ENCODE measurements around the gene FBXO2.

FBXO2 gene

GRCh38 chr1:11654137-11654938 is at the start of gene FBXO2, which contains the start of gene FBXO44:
TSS of gene FBXO2 (minus strand) at chr1:11654429. CDS start at chr1:11654340, 89 bp downstream.
TSS of gene FBXO44 (plus strand) at chr1:11654877. CDS start at chr1:11655836, 959 bp downstream.
- in situ Hi-C loops (cut with HindIII; ENCODE audit: low pct_unique_long_range_greater_than_20kb, low sequenced_read_pairs): no loop called here
- peak; percentile 74 to 79 for DNase-seq (ENCODE audit: low read depth in 1 of 2, low spot score in 1 of 2)
- TF ChIP-seq JUND (IDR thresholded peaks at IDR 0.05; ENCODE audit: low read depth): no peak

- in situ Hi-C loops (cut with HindIII; ENCODE audit: low pct_unique_long_range_greater_than_20kb, low sequenced_read_pairs): no loop called here
- no peak for TF ChIP-seq JUND (IDR thresholded peaks at IDR 0.05; ENCODE audit: low read depth)
- no peak for DNase-seq (ENCODE audit: low read depth in 1 of 2, low spot score in 1 of 2)
Observed at GRCh38 chr1:11703357-11704193, 49.3 kb upstream of the FBXO2 start.

- in situ Hi-C loops (cut with HindIII; ENCODE audit: low pct_unique_long_range_greater_than_20kb, low sequenced_read_pairs): no loop called here
- no peak for DNase-seq (ENCODE audit: low read depth in 1 of 2, low spot score in 1 of 2)
- no peak for TF ChIP-seq JUND (IDR thresholded peaks at IDR 0.05; ENCODE audit: low read depth)
Observed at GRCh38 chr1:11701981-11702803, 48.0 kb upstream of the FBXO2 start.

GRCh38 chr1:11701551-11701961 is 47.3 kb upstream of the FBXO2 start:
- no peak for TF ChIP-seq JUND (IDR thresholded peaks at IDR 0.05; ENCODE audit: low read depth)
- in situ Hi-C loops (cut with HindIII; ENCODE audit: low pct_unique_long_range_greater_than_20kb, low sequenced_read_pairs): no loop called here
- no peak for DNase-seq (ENCODE audit: low read depth in 1 of 2, low spot score in 1 of 2)

GRCh38 chr1:11700601-11701467 is 46.6 kb upstream of the FBXO2 start:
- no peak for DNase-seq (ENCODE audit: low read depth in 1 of 2, low spot score in 1 of 2)
- no peak for TF ChIP-seq JUND (IDR thresholded peaks at IDR 0.05; ENCODE audit: low read depth)
- in situ Hi-C loops (cut with HindIII; ENCODE audit: low pct_unique_long_range_greater_than_20kb, low sequenced_read_pairs): no loop called here

GRCh38 chr1:11697893-11698210 is 43.6 kb upstream of the FBXO2 start:
- in situ Hi-C loops (cut with HindIII; ENCODE audit: low pct_unique_long_range_greater_than_20kb, low sequenced_read_pairs): no loop called here
- no peak for DNase-seq (ENCODE audit: low read depth in 1 of 2, low spot score in 1 of 2)
- no peak for TF ChIP-seq JUND (IDR thresholded peaks at IDR 0.05; ENCODE audit: low read depth)

- in situ Hi-C loops (cut with HindIII; ENCODE audit: low pct_unique_long_range_greater_than_20kb, low sequenced_read_pairs): no loop called here
- DNase-seq (ENCODE audit: low read depth in 1 of 2, low spot score in 1 of 2): no peak
- TF ChIP-seq JUND (IDR thresholded peaks at IDR 0.05; ENCODE audit: low read depth): no peak
Observed at GRCh38 chr1:11697188-11697892, 43.1 kb upstream of the FBXO2 start.

- in situ Hi-C loops (cut with HindIII; ENCODE audit: low pct_unique_long_range_greater_than_20kb, low sequenced_read_pairs): no loop called here
- TF ChIP-seq JUND (IDR thresholded peaks at IDR 0.05; ENCODE audit: low read depth): no peak
- DNase-seq (ENCODE audit: low read depth in 1 of 2, low spot score in 1 of 2): no peak
Observed at GRCh38 chr1:11695861-11696260, 41.6 kb upstream of the FBXO2 start.

GRCh38 chr1:11693917-11694316 is 39.7 kb upstream of the FBXO2 start:
- in situ Hi-C loops (cut with HindIII; ENCODE audit: low pct_unique_long_range_greater_than_20kb, low sequenced_read_pairs): no loop called here
- DNase-seq (ENCODE audit: low read depth in 1 of 2, low spot score in 1 of 2): no peak
- TF ChIP-seq JUND (IDR thresholded peaks at IDR 0.05; ENCODE audit: low read depth): no peak

- in situ Hi-C loops (cut with HindIII; ENCODE audit: low pct_unique_long_range_greater_than_20kb, low sequenced_read_pairs): no loop called here
- TF ChIP-seq JUND (IDR thresholded peaks at IDR 0.05; ENCODE audit: low read depth): no peak
- DNase-seq (ENCODE audit: low read depth in 1 of 2, low spot score in 1 of 2): no peak
Observed at GRCh38 chr1:11693024-11693590, 38.9 kb upstream of the FBXO2 start.

Data from T47D (cell line).